WTC11 (cell line): ENCODE measurements around the gene EVA1C. TPM values are rescaled to one million over a fixed set of nuclear protein-coding genes. Genes with fewer than 3 reads are reported as not detected.
"Not testable (repeated sequence)": the region's sequence is repeated elsewhere in the genome, so short reads cannot be mapped to it uniquely, and the experiment has no call there.

Source experiments
- ATAC-seq: fragments of 200-7000 bp; cut with Tn5 transposase; 2 replicates; pipeline ENCODE4 v1.10.0; 2021; ENCODE audit warnings: mild to moderate bottlenecking, moderate library complexity
- CTCF ChIA-PET: fragments of 300-600 bp; sonication (Branson Sonifier 250); formaldehyde crosslinking; loops from one replicate; lab custom pipeline; 2021; ENCODE audit warnings: antibody characterized with exemption; lab: Charles Lee
- POLR2A ChIA-PET: fragments of 350-600 bp; sonication (Branson Sonifier 250); formaldehyde crosslinking; loops from one replicate; lab custom pipeline; 2021; ENCODE audit warnings: antibody characterized with exemption; lab: Charles Lee
- DNase-seq: peaks from one replicate; pipeline ENCODE4 v3.0.0; 2021; ENCODE audit warnings: low spot score
- H3K27ac Mint-ChIP-seq: 2 replicates; pipeline ENCODE4 v1.8.0; 2021; ENCODE audit warnings: mixed read lengths
- H3K27me3 Mint-ChIP-seq: 2 replicates; pipeline ENCODE4 v1.8.0; 2021; ENCODE audit warnings: low read depth, mild to moderate bottlenecking, moderate library complexity, mixed read lengths
- H3K36me3 Mint-ChIP-seq: 2 replicates; pipeline ENCODE4 v1.8.0; 2021; ENCODE audit warnings: mixed read lengths
- H3K4me1 Mint-ChIP-seq: 2 replicates; pipeline ENCODE4 v1.8.0; 2022; ENCODE audit warnings: mixed read lengths
- H3K4me3 Mint-ChIP-seq: 2 replicates; pipeline ENCODE4 v1.8.0; 2021; ENCODE audit warnings: mild to moderate bottlenecking, moderate library complexity, mixed read lengths
- H3K9me3 Mint-ChIP-seq: 2 replicates; pipeline ENCODE4 v1.8.0; 2021; ENCODE audit warnings: mixed read lengths
- AFF4 ChIP-seq: sonication (generic); formaldehyde crosslinking; IDR thresholded peaks from 2 replicates; pipeline ENCODE4 v1.8.1; 2023; ENCODE audit warnings: mild to moderate bottlenecking, missing genetic modification reagents, borderline replicate concordance
- CDX4 ChIP-seq: fragments of 250-450 bp; sonication (Bioruptor Pico); IDR thresholded peaks from 2 replicates; pipeline ENCODE4 v1.9.0; 2021; ENCODE audit warnings: moderate library complexity, mild to moderate bottlenecking, inconsistent platforms, borderline replicate concordance
- FOXJ3 ChIP-seq: sonication (generic); formaldehyde crosslinking; IDR thresholded peaks from 2 replicates; pipeline ENCODE4 v1.9.0; 2021; ENCODE audit warnings: missing genetic modification reagents, mild to moderate bottlenecking, borderline replicate concordance
- GABPB1 ChIP-seq: sonication (generic); formaldehyde crosslinking; IDR thresholded peaks from 2 replicates; pipeline ENCODE4 v1.8.1; 2023; ENCODE audit warnings: mild to moderate bottlenecking, missing genetic modification reagents
- GTF2I ChIP-seq: fragments of 250-450 bp; sonication (Bioruptor Pico); conservative IDR thresholded peaks from 2 replicates; pipeline ENCODE4 v1.4.0; 2021; ENCODE audit warnings: mild to moderate bottlenecking
- NFE2L1 ChIP-seq: sonication (generic); formaldehyde crosslinking; IDR thresholded peaks from 2 replicates; pipeline ENCODE4 v1.8.1; 2023; ENCODE audit warnings: missing genetic modification reagents
- NFYB ChIP-seq: sonication (generic); formaldehyde crosslinking; conservative IDR thresholded peaks from 2 replicates; pipeline ENCODE4 v1.8.0; 2022; ENCODE audit warnings: low read depth, missing genetic modification reagents
- NR2C2 ChIP-seq: sonication (generic); formaldehyde crosslinking; IDR thresholded peaks from 2 replicates; pipeline ENCODE4 v1.8.0; 2022; ENCODE audit warnings: mild to moderate bottlenecking, missing genetic modification reagents
- NR3C1 ChIP-seq: sonication (generic); formaldehyde crosslinking; conservative IDR thresholded peaks from 2 replicates; pipeline ENCODE4 v1.8.1; 2023; ENCODE audit warnings: low read depth, mild to moderate bottlenecking, missing genetic modification reagents
- SMAD4 ChIP-seq: sonication (generic); formaldehyde crosslinking; IDR thresholded peaks from 2 replicates; pipeline ENCODE4 v1.8.0; 2022; ENCODE audit warnings: mild to moderate bottlenecking, missing genetic modification reagents
- SOX15 ChIP-seq: fragments of 250-450 bp; sonication (Bioruptor Pico); IDR thresholded peaks from 2 replicates; pipeline ENCODE4 v1.9.0; 2021; ENCODE audit warnings: mild to moderate bottlenecking
- TCF7 ChIP-seq: sonication (generic); formaldehyde crosslinking; IDR thresholded peaks from 2 replicates; pipeline ENCODE4 v1.8.0; 2022; ENCODE audit warnings: mild to moderate bottlenecking, low read depth, missing genetic modification reagents, moderate library complexity
- TEAD4 ChIP-seq: sonication (generic); formaldehyde crosslinking; IDR thresholded peaks from 2 replicates; pipeline ENCODE4 v1.8.0; 2022; ENCODE audit warnings: mild to moderate bottlenecking, missing genetic modification reagents
- total RNA-seq: library from RNA; stranded (reverse); gene quantifications from 3 replicates; pipeline ENCODE4 v1.2.3, GENCODE V29; 2021
- TF ChIP-seq, protein P1 (sequence below): sonication (generic); formaldehyde crosslinking; IDR thresholded peaks from 2 replicates; pipeline ENCODE4 v1.8.1; 2022; ENCODE audit warnings: mild to moderate bottlenecking, missing genetic modification reagents, moderate library complexity, borderline replicate concordance
- TF ChIP-seq, protein P2 (sequence below): sonication (generic); formaldehyde crosslinking; IDR thresholded peaks from 2 replicates; pipeline ENCODE4 v1.8.0; 2022; ENCODE audit warnings: mild to moderate bottlenecking, missing genetic modification reagents
- TF ChIP-seq, protein P3 (sequence below): sonication (generic); formaldehyde crosslinking; IDR thresholded peaks from 2 replicates; pipeline ENCODE4 v1.8.0; 2023; ENCODE audit warnings: missing genetic modification reagents

The EVA1C gene
- total RNA-seq, 1 experiment from 2014 or later, result 3.1 TPM

GRCh38 chr21:32366191-32366590 lies 46.3 kb upstream of the EVA1C start:
- Mint-ChIP-seq H3K36me3 (peaks cover 78% of the 10 kb centered on the region), H3K4me1 (no peaks in the 10 kb centered on the region)
- POLR2A ChIA-PET, result no interaction called here
- no peak for TF ChIP-seq NR2C2
- TF ChIP-seq SOX15 (CRISPR knock-in tag), result no peak
- no peak for TF ChIP-seq SMAD4 (CRISPR knock-in tag)
- no peak for TF ChIP-seq GTF2I (CRISPR knock-in tag)
- no peak for TF ChIP-seq CDX4 (CRISPR knock-in tag)
- TF ChIP-seq, all 79 proteins: peak for 0
- ATAC-seq, result no peak
- H3K27ac Mint-ChIP-seq, result no peak overlapping the region
- H3K4me3 Mint-ChIP-seq, result no peak overlapping the region
- H3K9me3 Mint-ChIP-seq, result no peaks in the 10 kb centered on the region
- no peaks in the 10 kb centered on the region for H3K27me3 Mint-ChIP-seq
- CTCF ChIA-PET, result no interaction called here
- no peak for DNase-seq

GRCh38 chr21:32367158-32367557 lies 45.3 kb upstream of the EVA1C start:
- Mint-ChIP-seq H3K27me3 (no peaks in the 10 kb centered on the region), H3K27ac (no peak overlapping the region), H3K4me3 (no peak overlapping the region), H3K36me3 (peaks cover 78% of the 10 kb centered on the region), H3K9me3 (no peaks in the 10 kb centered on the region), H3K4me1 (peaks cover 3% of the 10 kb centered on the region)
- CTCF ChIA-PET, result interaction anchor here (2.4 kb wide), 1 partner anchor 234 kb away, joined by 11 read pairs; no protein-coding TSS in a partner anchor
- ATAC-seq, result no peak
- DNase-seq, result no peak
- POLR2A ChIA-PET, result no interaction called here
- TF ChIP-seq NR3C1, result no peak
- TF ChIP-seq FOXJ3 (CRISPR knock-in tag), result no peak
- no peak for TF ChIP-seq AFF4 (CRISPR knock-in tag)
- TF ChIP-seq TCF7 (CRISPR knock-in tag), result no peak
- TF ChIP-seq NFE2L1, result no peak
- no peak for TF ChIP-seq NFYB (CRISPR knock-in tag)
- TF ChIP-seq, protein P1, sequence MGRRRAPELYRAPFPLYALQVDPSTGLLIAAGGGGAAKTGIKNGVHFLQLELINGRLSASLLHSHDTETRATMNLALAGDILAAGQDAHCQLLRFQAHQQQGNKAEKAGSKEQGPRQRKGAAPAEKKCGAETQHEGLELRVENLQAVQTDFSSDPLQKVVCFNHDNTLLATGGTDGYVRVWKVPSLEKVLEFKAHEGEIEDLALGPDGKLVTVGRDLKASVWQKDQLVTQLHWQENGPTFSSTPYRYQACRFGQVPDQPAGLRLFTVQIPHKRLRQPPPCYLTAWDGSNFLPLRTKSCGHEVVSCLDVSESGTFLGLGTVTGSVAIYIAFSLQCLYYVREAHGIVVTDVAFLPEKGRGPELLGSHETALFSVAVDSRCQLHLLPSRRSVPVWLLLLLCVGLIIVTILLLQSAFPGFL (CRISPR knock-in tag), result no peak

- Mint-ChIP-seq H3K36me3 (peaks cover 75% of the 10 kb centered on the region), H3K27ac (peak overlapping the region; percentile 57; the same call in 1 of the 2 replicates), H3K4me3 (no peak overlapping the region), H3K9me3 (no peaks in the 10 kb centered on the region), H3K4me1 (peaks cover 8% of the 10 kb centered on the region), H3K27me3 (no peaks in the 10 kb centered on the region)
- DNase-seq, result no peak
- CTCF ChIA-PET, result interaction anchor here (0.8 to 2.4 kb wide), 2 partner anchors 35 to 233 kb away, joined by 3 to 11 read pairs; no protein-coding TSS in a partner anchor
- ATAC-seq, result no peak
- POLR2A ChIA-PET, result no interaction called here
- no peak for TF ChIP-seq TEAD4
- TF ChIP-seq, protein P2, sequence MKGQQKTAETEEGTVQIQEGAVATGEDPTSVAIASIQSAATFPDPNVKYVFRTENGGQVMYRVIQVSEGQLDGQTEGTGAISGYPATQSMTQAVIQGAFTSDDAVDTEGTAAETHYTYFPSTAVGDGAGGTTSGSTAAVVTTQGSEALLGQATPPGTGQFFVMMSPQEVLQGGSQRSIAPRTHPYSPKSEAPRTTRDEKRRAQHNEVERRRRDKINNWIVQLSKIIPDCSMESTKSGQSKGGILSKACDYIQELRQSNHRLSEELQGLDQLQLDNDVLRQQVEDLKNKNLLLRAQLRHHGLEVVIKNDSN (CRISPR knock-in tag), result no peak
- TF ChIP-seq GABPB1, result no peak
- TF ChIP-seq TCF7 (CRISPR knock-in tag), result no peak
- TF ChIP-seq AFF4 (CRISPR knock-in tag), result no peak
- TF ChIP-seq, protein P3, sequence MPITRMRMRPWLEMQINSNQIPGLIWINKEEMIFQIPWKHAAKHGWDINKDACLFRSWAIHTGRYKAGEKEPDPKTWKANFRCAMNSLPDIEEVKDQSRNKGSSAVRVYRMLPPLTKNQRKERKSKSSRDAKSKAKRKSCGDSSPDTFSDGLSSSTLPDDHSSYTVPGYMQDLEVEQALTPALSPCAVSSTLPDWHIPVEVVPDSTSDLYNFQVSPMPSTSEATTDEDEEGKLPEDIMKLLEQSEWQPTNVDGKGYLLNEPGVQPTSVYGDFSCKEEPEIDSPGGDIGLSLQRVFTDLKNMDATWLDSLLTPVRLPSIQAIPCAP (CRISPR knock-in tag), result no peak
Measured at GRCh38 chr21:32368386-32368785, 44.1 kb upstream of the EVA1C start.

- not testable (repeated sequence) for H3K4me1 Mint-ChIP-seq
- CTCF ChIA-PET, result interaction anchor here (1.7 to 2.4 kb wide), 2 partner anchors 63 to 232 kb away, joined by 4 to 11 read pairs; no protein-coding TSS in a partner anchor
Measured at GRCh38 chr21:32368961-32369360, 43.5 kb upstream of the EVA1C start.

More at GRCh38 chr21:32368961-32369360, 43.5 kb upstream of the EVA1C start:
- H3K36me3 Mint-ChIP-seq, result peaks cover 70% of the 10 kb centered on the region
- H3K27ac Mint-ChIP-seq, H3K4me3 Mint-ChIP-seq, H3K9me3 Mint-ChIP-seq, DNase-seq, POLR2A ChIA-PET, H3K27me3 Mint-ChIP-seq, ATAC-seq: not testable (repeated sequence)
